Muscle of leg (tissue), 11 donors: ENCODE results near the gene SPAAR. TPM values are rescaled to one million over a fixed set of nuclear protein-coding genes. Genes with fewer than 3 reads are reported as not detected.
"Not testable (repeated sequence)": the region's sequence is repeated elsewhere in the genome, so short reads cannot be mapped to it uniquely, and the experiment has no call there.

Experiments
- DNase-seq: peaks from one replicate; pipeline ENCODE4 v3.0.0; 2013
- H3K27ac ChIP-seq: one replicate; pipeline ENCODE4 v1.5.1; 2013; ENCODE audit warnings: mild to moderate bottlenecking, low read length, control low read depth
- H3K27me3 ChIP-seq: one replicate; pipeline ENCODE4 v1.6.1; 2013; ENCODE audit warnings: low read length; ENCODE audit not compliant: control insufficient read depth, insufficient read depth
- H3K36me3 ChIP-seq: one replicate; pipeline ENCODE4 v1.6.1; 2013; ENCODE audit warnings: low read length; ENCODE audit not compliant: control insufficient read depth, insufficient read depth
- H3K4me1 ChIP-seq: one replicate; pipeline ENCODE4 v1.6.1; 2013; ENCODE audit warnings: low read length; ENCODE audit not compliant: control insufficient read depth, insufficient read depth
- H3K4me3 ChIP-seq: one replicate; pipeline ENCODE4 v1.5.1; 2013; ENCODE audit warnings: low read length, control low read depth
- H3K9me3 ChIP-seq: replicated peaks from 2 replicates; pipeline ENCODE4 v1.6.1; 2013; ENCODE audit warnings: low read depth, low read length; ENCODE audit not compliant: control insufficient read depth
- WGBS: methylation state at CpG from one replicate; pipeline ENCODE4 v1.1.5; 2013; ENCODE audit warnings: missing lambda C conversion rate; ENCODE audit not compliant: insufficient coverage; 5-methylcytosine and 5-hydroxymethylcytosine counted together
- polyA plus RNA-seq, 8 donors: library from polyadenylated mRNA; unstranded; fragments of 120-200 nt; gene quantifications; one replicate each; pipeline versions ENCODE4 v1.2.1 to v1.2.3, GENCODE V29; 2013; ENCODE audit warnings: inconsistent platforms in 1 of 8, low replicate concordance in 1 of 8; ENCODE audit not compliant: insufficient read length in 8 of 8, insufficient read depth in 1 of 8
- total RNA-seq: library from RNA; stranded (reverse); fragments of 120-200 nt; gene quantifications from one replicate; pipeline ENCODE4 v1.2.4, GENCODE V29; 2013

The SPAAR gene
- total and polyA plus RNA-seq, 9 donors: 0.89 to 2.3 (median 1.9) TPM

DNA sequence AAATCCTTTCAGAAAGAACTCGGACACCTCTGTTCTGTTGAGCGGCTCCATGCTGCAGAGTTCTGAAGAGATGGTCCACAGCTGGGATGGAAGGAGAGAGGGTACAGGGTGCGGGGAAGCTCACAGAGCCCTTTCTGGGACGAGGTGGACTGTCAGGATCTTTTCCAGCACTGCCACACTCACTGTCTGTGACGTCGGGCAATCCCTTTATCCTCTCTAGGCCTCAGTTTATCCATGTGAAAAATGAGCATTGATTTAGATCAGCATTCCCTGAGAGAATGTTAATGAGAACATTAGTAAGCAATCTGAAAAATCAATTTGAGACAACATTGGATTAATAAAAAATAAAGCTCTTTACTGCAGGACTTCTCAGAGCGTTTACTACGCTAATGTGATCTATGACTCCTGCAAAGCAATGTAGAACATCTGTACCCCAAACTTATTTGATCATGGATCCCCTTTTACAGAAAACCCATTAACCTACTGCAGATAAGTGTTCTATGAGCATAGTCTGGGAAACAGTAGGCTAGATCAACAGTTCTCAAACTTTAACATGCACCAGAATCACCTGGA, 38.9 kb upstream of the SPAAR start, which contains the start of gene OR13J1:
Gene OR13J1 (minus strand): TSS at position 51 of the 573 bp plus-strand sequence. CDS start 0 bp downstream, at position 51.
- DNase-seq: no peak
- Histone ChIP-seq H3K4me3 (no peak within 1 kb of the TSS), H3K36me3 (no peaks in the 10 kb centered on the region), H3K27me3 (peaks cover 18% of the 10 kb centered on the region), H3K9me3 (no peaks in the 10 kb centered on the region), H3K4me1 (no peaks in the 10 kb centered on the region), H3K27ac (no peak within 1 kb of the TSS)
- WGBS: 73% methylated on average over 3 of the region's 8 CpGs

DNA sequence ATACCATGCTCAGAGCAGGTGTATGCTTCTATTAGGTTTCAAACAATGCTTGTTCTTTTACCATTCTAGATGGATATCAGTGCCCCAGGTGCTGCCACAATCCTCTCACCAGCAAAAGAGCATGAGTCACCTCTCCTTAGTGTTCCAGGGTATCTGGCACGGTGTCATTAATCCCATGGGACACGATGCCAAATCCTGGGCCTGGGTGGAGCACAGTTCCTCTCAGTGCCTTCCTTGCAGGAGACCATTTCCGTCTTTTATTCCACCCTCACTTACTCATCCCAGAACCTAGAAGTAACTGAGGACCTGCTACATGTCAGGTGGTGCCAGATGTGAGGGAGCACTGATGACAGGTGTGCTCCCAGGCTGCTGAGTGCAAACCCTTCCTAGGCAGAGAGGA, 37.7 kb upstream of the SPAAR start:
- DNase-seq: no peak
- WGBS: 35% methylated on average over 2 of the region's 3 CpGs
- H3K36me3 ChIP-seq: no peaks in the 10 kb centered on the region
- no peak overlapping the region for H3K27ac ChIP-seq
- H3K27me3 ChIP-seq: peaks cover 18% of the 10 kb centered on the region
- no peak overlapping the region for H3K4me3 ChIP-seq
- H3K4me1 ChIP-seq: no peaks in the 10 kb centered on the region
- peaks cover 1% of the 10 kb centered on the region for H3K9me3 ChIP-seq

DNA sequence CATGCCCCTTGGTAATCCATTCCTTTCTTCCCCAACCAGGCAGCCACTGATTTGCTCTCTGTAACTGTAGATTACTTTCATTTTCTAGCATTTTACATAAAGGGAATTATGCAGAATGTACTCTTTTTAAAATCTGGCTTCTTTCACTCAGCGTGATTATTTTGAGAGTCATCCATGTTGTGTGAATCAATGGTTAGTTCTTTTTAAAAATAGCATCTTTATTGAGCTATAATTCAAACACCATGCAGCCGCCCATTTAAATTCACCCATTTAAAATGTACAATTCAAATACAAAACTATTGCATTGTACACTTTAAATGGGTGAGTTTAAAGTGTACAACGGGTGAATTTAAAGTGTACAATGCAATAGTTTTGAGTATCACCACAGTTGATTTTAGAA, 36.8 kb upstream of the SPAAR start:
- Histone ChIP-seq H3K4me1 (no peaks in the 10 kb centered on the region), H3K4me3 (no peak overlapping the region), H3K27me3 (peaks cover 18% of the 10 kb centered on the region), H3K27ac (no peak overlapping the region), H3K9me3 (peaks cover 6% of the 10 kb centered on the region), H3K36me3 (no peaks in the 10 kb centered on the region)
- no CpG with 5 or more reads among the region's 3 CpGs for WGBS
- DNase-seq: no peak

DNA sequence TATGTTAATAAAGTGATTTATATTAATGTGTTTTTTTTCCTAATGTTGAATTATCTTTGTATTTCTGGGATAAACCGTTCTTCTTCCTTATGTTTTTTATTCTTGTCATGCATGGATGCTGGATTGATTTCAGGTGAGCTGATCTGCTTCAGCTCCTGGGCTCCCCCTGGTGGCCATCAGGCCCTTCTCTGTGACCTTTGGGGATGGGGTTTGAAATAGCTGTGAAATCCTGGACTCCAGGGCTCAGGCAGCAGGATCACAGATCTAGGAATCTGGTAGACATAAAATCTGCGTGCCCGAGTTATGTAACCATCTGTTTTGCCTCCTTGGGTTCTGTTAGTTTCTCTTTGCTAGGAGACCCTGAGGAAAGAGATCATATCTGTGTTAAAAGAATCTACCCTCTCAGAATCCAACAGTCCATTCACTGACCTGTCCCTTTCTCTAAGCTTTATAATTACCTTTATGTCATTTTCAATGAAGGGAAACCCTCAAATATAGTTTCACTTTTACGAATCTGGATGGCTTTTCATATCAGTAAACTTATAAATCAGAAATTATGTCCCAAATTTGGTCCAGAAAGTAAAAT, 26.9 kb upstream of the SPAAR start:
- peak; percentile 90 for DNase-seq
- Histone ChIP-seq H3K27ac (no peak overlapping the region), H3K9me3 (no peaks in the 10 kb centered on the region), H3K36me3 (no peaks in the 10 kb centered on the region), H3K4me3 (no peak overlapping the region), H3K27me3 (peaks cover 2% of the 10 kb centered on the region), H3K4me1 (no peaks in the 10 kb centered on the region)
- WGBS: no CpG with 5 or more reads among the region's 4 CpGs

DNA sequence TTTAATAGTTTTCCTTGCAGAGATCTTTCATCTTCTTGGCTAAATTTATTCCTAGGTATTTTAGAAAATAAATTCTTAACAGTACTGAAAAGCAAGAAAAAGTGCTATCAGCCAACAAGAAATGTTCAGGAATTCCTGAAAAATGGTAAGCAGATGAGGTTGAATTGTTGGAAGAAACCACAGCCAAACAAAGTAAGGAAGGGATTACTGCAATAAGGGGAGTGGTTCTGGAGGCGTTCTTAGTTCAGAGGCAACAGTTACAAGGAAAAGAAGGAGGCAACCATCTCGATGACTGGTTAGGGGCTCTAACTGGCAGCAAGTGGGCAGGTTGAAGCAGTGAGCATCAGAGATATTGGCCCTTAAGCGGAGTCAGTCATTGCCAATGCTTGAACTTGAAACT, 26.3 kb upstream of the SPAAR start:
- H3K36me3 ChIP-seq: no peaks in the 10 kb centered on the region
- WGBS: 21% methylated on average over 2 of the region's 3 CpGs
- H3K27me3 ChIP-seq: peaks cover 2% of the 10 kb centered on the region
- H3K4me3 ChIP-seq: no peak overlapping the region
- H3K4me1 ChIP-seq: no peaks in the 10 kb centered on the region
- no peak overlapping the region for H3K27ac ChIP-seq
- no peaks in the 10 kb centered on the region for H3K9me3 ChIP-seq
- DNase-seq: no peak

DNA sequence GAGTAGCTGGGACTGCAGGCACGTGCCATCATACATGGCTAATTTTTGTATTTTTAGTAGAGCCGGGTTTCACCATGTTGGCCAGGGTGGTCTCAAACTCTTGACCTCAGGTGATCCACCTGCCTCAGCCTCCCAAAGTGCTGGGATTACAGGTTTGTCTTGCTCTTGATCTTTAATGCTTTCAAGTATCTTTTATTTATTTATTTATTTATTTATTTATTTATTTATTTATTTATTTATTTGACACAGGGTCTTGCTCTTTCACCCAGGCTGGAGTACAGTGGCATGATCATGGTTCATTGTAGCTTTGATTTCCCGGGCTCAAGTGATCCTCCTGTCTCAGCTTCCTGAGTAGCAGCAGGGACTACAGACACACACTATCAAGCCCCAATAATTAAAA, 24.4 kb upstream of the SPAAR start:
- H3K9me3 ChIP-seq, H3K27me3 ChIP-seq, H3K27ac ChIP-seq, DNase-seq, H3K36me3 ChIP-seq, H3K4me3 ChIP-seq, H3K4me1 ChIP-seq: not testable (repeated sequence)
- no CpG with 5 or more reads among the region's 3 CpGs for WGBS

DNA sequence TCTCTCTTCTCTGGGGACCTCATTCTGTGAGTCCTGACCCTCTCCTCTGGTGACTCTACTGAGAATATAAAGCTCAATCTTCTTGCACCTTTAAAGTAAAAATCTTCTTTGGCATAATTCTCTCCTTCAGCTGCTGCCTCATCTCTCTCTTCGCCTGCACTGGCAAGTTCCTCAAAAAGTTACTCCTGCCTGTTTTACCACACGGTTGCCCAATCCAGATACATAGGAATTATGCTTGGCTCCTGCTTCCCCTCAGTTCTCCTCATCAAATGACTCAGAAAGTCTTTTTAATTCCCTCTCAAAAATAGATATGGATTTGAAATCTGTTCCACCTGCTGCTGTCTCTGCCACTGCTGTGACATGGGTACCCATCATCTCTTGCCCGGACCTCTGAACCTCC, 17.6 kb upstream of the SPAAR start:
- H3K36me3 ChIP-seq: no peaks in the 10 kb centered on the region
- H3K9me3 ChIP-seq: no peaks in the 10 kb centered on the region
- H3K4me3 ChIP-seq: no peak overlapping the region
- no peak for DNase-seq
- no peak overlapping the region for H3K27ac ChIP-seq
- H3K27me3 ChIP-seq: peaks cover 14% of the 10 kb centered on the region
- H3K4me1 ChIP-seq: no peaks in the 10 kb centered on the region
- WGBS: 64% methylated on average over 2 of the region's 3 CpGs

DNA sequence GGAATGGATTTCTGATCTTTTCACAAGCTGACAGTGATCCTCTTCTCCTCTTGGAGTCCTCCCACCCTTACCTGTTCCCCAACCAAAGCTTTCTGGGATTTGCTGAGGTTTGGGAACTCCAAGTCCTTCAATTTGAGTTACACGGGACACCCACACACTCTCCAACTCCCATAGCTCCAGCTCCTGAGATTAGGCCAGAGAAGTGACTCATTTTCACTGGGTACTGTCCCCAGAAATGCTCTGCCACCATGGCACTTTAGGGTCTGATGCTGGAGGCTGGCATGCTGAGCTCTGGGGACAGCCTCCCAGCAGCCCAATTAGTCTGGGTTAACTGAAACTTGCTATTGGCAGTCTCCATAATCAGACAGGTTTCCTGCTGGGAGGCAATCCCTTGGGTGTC, 17.2 kb upstream of the SPAAR start:
- Histone ChIP-seq H3K27me3 (peaks cover 14% of the 10 kb centered on the region), H3K9me3 (no peaks in the 10 kb centered on the region), H3K36me3 (no peaks in the 10 kb centered on the region), H3K27ac (no peak overlapping the region), H3K4me1 (no peaks in the 10 kb centered on the region), H3K4me3 (no peak overlapping the region)
- DNase-seq: no peak
- WGBS: 60% methylated on average over 1 of the region's 1 CpG

DNA sequence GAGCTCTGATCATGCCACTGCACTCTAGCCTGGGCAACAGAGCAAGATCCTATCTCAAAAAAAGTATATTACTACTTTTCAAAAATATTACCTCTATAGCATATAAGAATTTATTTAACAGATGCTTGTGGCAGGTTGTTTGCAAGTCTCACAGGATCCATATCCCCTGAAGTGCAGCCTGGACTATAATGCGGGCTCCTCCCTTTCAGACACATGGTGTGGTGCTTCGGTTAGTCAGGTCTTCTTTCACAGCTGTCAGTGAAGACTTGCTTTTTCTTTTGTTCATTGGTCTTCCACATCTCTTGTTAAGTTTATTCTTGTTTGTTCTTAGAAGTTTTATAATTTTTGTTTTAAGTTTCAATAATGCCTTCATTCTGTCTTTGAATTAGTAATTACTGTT, 12.7 kb upstream of the SPAAR start:
- Histone ChIP-seq H3K4me3 (no peak overlapping the region), H3K27ac (no peak overlapping the region), H3K4me1 (no peaks in the 10 kb centered on the region), H3K9me3 (no peaks in the 10 kb centered on the region), H3K36me3 (no peaks in the 10 kb centered on the region), H3K27me3 (peaks cover 10% of the 10 kb centered on the region)
- no CpG with 5 or more reads among the region's 2 CpGs for WGBS
- DNase-seq: no peak

DNA sequence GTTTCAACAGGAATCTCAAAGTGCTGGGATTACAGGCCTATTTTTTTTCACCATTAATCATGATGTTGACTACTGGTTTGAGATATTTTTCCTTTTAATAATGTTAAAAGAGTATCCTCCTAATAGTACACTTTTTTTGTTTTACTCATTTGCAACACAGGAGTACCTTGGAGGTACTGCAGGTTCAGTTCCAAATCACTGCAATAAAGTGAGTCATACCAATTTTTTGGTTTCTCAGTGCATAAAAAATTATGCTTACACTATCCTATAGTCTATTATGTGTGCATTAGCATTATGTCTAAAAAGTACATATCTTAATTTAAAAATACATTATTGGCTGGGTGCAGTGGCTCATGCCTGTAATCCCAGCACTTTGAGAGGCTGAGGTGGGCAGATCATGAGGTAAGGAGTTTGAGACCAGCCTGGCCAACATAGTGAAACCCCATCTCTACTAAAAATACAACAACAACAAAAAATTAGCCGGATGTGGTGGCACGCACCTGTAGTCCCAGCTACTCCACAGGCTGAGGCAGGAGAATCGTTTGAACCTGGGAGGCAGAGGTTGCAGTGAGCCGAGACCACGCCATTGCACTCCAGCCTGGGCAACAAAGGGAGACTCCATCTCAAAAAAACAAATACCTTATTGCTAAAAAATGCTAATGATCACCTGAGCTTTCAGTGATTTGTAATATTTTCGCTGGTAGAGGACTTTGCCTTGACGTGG, 11.8 kb upstream of the SPAAR start:
- H3K4me3 ChIP-seq, H3K4me1 ChIP-seq, H3K9me3 ChIP-seq, DNase-seq, H3K27ac ChIP-seq, H3K36me3 ChIP-seq, H3K27me3 ChIP-seq: not testable (repeated sequence)
- no CpG with 5 or more reads among the region's 7 CpGs for WGBS
